GDM1 (cell line): ENCODE measurements around the gene SDHAF4.
A peak's percentile ranks its signal among the peaks of the same experiment; 100 is the strongest.
"Not testable (repeated sequence)": the region's sequence is repeated elsewhere in the genome, so short reads cannot be mapped to it uniquely, and the experiment has no call there.

Source experiments
- DNase-seq: peaks from one replicate; lab custom pipeline; 2025; lab: John Stamatoyannopoulos, UW

Gene SDHAF4

GRCh38 chr6:70566751-70567382 lies at the start of gene SDHAF4:
Gene SDHAF4, plus strand, starts transcription at chr6:70566930. Its CDS starts 11 bp downstream, at chr6:70566941.
- DNase-seq = peak; percentile 80

GRCh38 chr6:70518723-70519122 lies 48.0 kb upstream of the SDHAF4 start:
- DNase-seq = no peak

- no peak for DNase-seq
Observed at GRCh38 chr6:70520575-70520974, 46.2 kb upstream of the SDHAF4 start.

GRCh38 chr6:70524721-70525286 lies 41.9 kb upstream of the SDHAF4 start:
- DNase-seq = no peak

GRCh38 chr6:70527071-70527737 lies 39.5 kb upstream of the SDHAF4 start:
- no peak for DNase-seq

- DNase-seq = no peak
Observed at GRCh38 chr6:70530023-70530422, 36.7 kb upstream of the SDHAF4 start.

- DNase-seq = no peak
Observed at GRCh38 chr6:70531133-70531532, 35.6 kb upstream of the SDHAF4 start.

GRCh38 chr6:70537266-70537665 lies 29.5 kb upstream of the SDHAF4 start:
- no peak for DNase-seq

- DNase-seq = no peak
Observed at GRCh38 chr6:70538376-70538775, 28.4 kb upstream of the SDHAF4 start.

- DNase-seq = no peak
Observed at GRCh38 chr6:70547313-70547712, 19.4 kb upstream of the SDHAF4 start.

GRCh38 chr6:70547905-70548304 lies 18.8 kb upstream of the SDHAF4 start:
- DNase-seq = no peak

- no peak for DNase-seq
Observed at GRCh38 chr6:70549327-70549726, 17.4 kb upstream of the SDHAF4 start.

- DNase-seq = no peak
Observed at GRCh38 chr6:70551566-70551965, 15.2 kb upstream of the SDHAF4 start.

GRCh38 chr6:70552286-70552940 lies 14.3 kb upstream of the SDHAF4 start:
- DNase-seq = not testable (repeated sequence)

- DNase-seq = no peak
Observed at GRCh38 chr6:70552974-70553373, 13.8 kb upstream of the SDHAF4 start.

GRCh38 chr6:70557998-70558397 lies 8.7 kb upstream of the SDHAF4 start:
- DNase-seq = no peak

GRCh38 chr6:70562401-70562800 lies 4.3 kb upstream of the SDHAF4 start:
- DNase-seq = not testable (repeated sequence)

- DNase-seq = no peak
Observed at GRCh38 chr6:70563530-70563929, 3.2 kb upstream of the SDHAF4 start.

GRCh38 chr6:70574643-70575042 lies 7.9 kb downstream of the SDHAF4 start:
- DNase-seq = no peak

- no peak for DNase-seq
Observed at GRCh38 chr6:70575899-70576495, 9.3 kb downstream of the SDHAF4 start.

GRCh38 chr6:70586114-70586513 lies 19.4 kb downstream of the SDHAF4 start:
- DNase-seq = no peak

- DNase-seq = no peak
Observed at GRCh38 chr6:70590400-70590799, 23.7 kb downstream of the SDHAF4 start.
